Calu3 (cell line): ENCODE results near the gene TNC. TPM values are rescaled to one million over a fixed set of nuclear protein-coding genes. Genes with fewer than 3 reads are reported as not detected.

Experiments used
- BruUV-seq: library from RNA; stranded (reverse); fragments of 400-500 nt; replicated peaks from 2 replicates; lab custom pipeline; 2021; lab: Mats Ljungman, UMichigan
- CTCF ChIA-PET: fragments of 300-600 bp; sonication (Branson Sonifier 250); formaldehyde crosslinking; loops from one replicate; lab custom pipeline; 2022; ENCODE audit warnings: antibody characterized with exemption; lab: Charles Lee
- DNase-seq: peaks from one replicate; pipeline ENCODE4 v3.0.0; 2022
- H3K27ac Mint-ChIP-seq: one replicate; pipeline ENCODE4 v1.8.0; 2022; ENCODE audit warnings: mixed read lengths; ENCODE audit not compliant: unreplicated experiment
- H3K27me3 Mint-ChIP-seq: one replicate; pipeline ENCODE4 v1.8.0; 2022; ENCODE audit warnings: mixed read lengths; ENCODE audit not compliant: unreplicated experiment
- H3K36me3 Mint-ChIP-seq: one replicate; pipeline ENCODE4 v1.8.0; 2022; ENCODE audit warnings: mild to moderate bottlenecking, moderate library complexity, mixed read lengths; ENCODE audit not compliant: insufficient read depth, unreplicated experiment
- H3K4me1 Mint-ChIP-seq: one replicate; pipeline ENCODE4 v1.8.0; 2022; ENCODE audit warnings: mild to moderate bottlenecking, low read depth, mixed read lengths; ENCODE audit not compliant: unreplicated experiment
- H3K4me3 Mint-ChIP-seq: one replicate; pipeline ENCODE4 v1.8.0; 2022; ENCODE audit warnings: mild to moderate bottlenecking, low read depth, moderate library complexity, mixed read lengths; ENCODE audit not compliant: unreplicated experiment
- H3K9me3 Mint-ChIP-seq: one replicate; pipeline ENCODE4 v1.8.0; 2022; ENCODE audit warnings: low read depth, mixed read lengths; ENCODE audit not compliant: unreplicated experiment
- CTCF ChIP-seq: fragments of 200-600 bp; IDR thresholded peaks from one replicate; pipeline ENCODE4 v1.8.0; 2022; ENCODE audit warnings: antibody characterized with exemption; ENCODE audit not compliant: unreplicated experiment
- intact Hi-C: fragments of 100-400 bp; cut with micrococcal nuclease; formaldehyde crosslinking; loops from one replicate; pipeline ENCODE4 v1.10.0; 2022; ENCODE audit not compliant: unreplicated experiment
- total RNA-seq: library from RNA; stranded (reverse); gene quantifications from 2 replicates; pipeline ENCODE4 v1.2.3, GENCODE V29; 2022

Gene TNC
- total RNA-seq, 1 experiment from 2014 or later = 1.0 TPM

DNA sequence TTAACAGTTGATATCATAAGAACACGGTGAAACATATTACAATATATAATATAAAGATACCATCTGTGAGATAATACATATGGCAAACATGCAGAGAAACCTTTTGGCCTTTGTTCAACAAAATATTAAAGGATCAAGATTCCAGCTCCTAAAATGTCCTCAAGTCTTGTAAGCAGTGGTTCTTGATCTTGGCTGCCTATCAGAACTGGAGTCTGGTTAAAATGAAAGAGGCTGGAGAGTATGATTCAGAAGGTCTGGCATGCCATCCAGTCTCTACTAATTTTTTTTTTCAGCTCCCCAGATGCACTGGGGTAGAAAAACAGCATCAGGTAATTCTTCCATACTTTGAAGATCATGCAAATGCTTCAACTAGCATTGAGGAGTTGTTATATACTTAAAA lies 83.2 kb downstream of the TNC start:
- H3K27ac Mint-ChIP-seq = no peak overlapping the region
- no peak for DNase-seq
- intact Hi-C loops = no loop called here

GRCh38 chr9:115033800-115034199 lies 84.2 kb downstream of the TNC start:
- BruUV-seq = no TSS peak
- Mint-ChIP-seq H3K27me3 (peaks cover 38% of the 10 kb centered on the region), H3K4me3 (no peak overlapping the region), H3K4me1 (no peaks in the 10 kb centered on the region), H3K9me3 (no peaks in the 10 kb centered on the region), H3K36me3 (no peaks in the 10 kb centered on the region), H3K27ac (no peak overlapping the region)
- TF ChIP-seq CTCF = no peak
- CTCF ChIA-PET = no interaction called here
- intact Hi-C loops = no loop called here
- no peak for DNase-seq

More for the DNA sequence above, 83.2 kb downstream of the TNC start:
- H3K36me3 Mint-ChIP-seq = no peaks in the 10 kb centered on the region
- H3K4me1 Mint-ChIP-seq = no peaks in the 10 kb centered on the region
- H3K27me3 Mint-ChIP-seq = peaks cover 38% of the 10 kb centered on the region
- TF ChIP-seq CTCF = no peak
- no peak overlapping the region for H3K4me3 Mint-ChIP-seq
- no TSS peak for BruUV-seq
- CTCF ChIA-PET = no interaction called here
- H3K9me3 Mint-ChIP-seq = no peaks in the 10 kb centered on the region

DNA sequence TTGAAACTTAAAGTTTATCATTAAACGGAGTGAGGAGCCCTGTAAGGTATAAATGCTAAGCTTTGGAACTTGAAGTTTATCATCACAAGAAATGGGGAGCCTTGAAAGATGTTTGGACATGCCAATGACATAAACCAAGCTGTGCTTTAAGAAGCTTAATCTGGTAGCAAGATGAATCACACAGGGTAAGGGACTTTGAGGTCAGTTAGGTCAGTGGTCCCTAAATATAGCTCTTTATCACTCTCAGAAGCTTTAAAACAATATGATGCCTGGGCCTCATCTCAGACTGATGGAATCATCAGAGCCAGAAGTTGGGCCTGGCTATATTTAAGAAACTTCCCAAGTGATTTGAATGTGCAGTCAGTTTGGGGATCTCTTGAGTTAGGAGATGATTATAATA lies 85.7 kb downstream of the TNC start:
- Mint-ChIP-seq H3K36me3 (no peaks in the 10 kb centered on the region), H3K27me3 (peaks cover 38% of the 10 kb centered on the region), H3K4me1 (no peaks in the 10 kb centered on the region), H3K27ac (no peak overlapping the region), H3K9me3 (no peaks in the 10 kb centered on the region), H3K4me3 (no peak overlapping the region)
- TF ChIP-seq CTCF = no peak
- BruUV-seq = no TSS peak
- intact Hi-C loops = no loop called here
- CTCF ChIA-PET = no interaction called here
- DNase-seq = no peak

DNA sequence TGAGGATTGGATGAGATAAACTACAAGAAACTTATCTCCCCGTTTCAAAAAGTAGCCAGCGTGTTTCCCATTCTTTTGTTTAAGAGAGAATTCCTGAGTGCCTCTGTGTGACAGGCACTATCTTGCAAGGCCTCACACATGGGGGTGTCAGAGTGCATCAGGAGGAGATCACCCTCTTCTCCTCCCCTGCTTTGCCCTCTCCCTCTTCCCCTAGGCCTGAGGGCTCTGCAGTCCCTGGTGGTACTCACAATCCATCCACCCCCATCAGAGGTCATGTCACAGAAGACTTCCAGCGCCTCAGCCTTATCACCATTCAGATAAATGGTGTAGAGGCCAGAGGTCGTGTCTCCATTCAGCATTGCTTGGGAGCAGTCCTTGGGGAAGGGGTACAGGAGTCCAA lies 88.0 kb downstream of the TNC start:
- Mint-ChIP-seq H3K36me3 (no peaks in the 10 kb centered on the region), H3K27me3 (peaks cover 48% of the 10 kb centered on the region), H3K4me3 (no peak overlapping the region), H3K27ac (no peak overlapping the region), H3K9me3 (no peaks in the 10 kb centered on the region), H3K4me1 (no peaks in the 10 kb centered on the region)
- intact Hi-C loops = no loop called here
- no peak for DNase-seq
- CTCF ChIA-PET = no interaction called here
- no peak for TF ChIP-seq CTCF
- no TSS peak for BruUV-seq
